ENCODE measurements around the gene CYLC2.

CYLC2 gene, protein sequence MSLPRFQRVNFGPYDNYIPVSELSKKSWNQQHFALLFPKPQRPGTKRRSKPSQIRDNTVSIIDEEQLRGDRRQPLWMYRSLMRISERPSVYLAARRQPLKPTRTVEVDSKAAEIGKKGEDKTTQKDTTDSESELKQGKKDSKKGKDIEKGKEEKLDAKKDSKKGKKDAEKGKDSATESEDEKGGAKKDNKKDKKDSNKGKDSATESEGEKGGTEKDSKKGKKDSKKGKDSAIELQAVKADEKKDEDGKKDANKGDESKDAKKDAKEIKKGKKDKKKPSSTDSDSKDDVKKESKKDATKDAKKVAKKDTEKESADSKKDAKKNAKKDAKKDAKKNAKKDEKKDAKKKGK

DNA sequence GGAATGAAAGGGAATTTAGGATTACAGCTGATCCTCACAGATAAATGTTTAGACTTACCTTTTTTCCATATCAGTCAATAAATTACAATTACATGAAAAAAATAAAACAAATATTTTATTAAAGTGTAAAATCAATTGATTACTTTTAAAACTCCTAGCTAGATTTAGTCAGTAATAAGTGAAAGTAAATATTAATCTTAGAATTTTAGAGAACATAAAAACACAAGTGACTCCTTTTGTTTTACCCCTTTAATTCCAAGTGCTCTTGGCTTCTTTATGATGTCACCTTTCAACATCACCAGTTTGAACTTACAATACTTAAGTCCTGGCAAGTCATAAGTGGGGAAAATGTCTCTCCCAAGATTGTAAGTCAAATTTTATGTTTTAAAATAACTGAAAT, at the start of gene CYLC2:
Gene CYLC2 (plus strand): TSS at position 301 of the 400 bp plus-strand sequence. CDS start 48 bp downstream, at position 349.
- no peak within 1 kb of the TSS for H3K9ac ChIP-seq (ENCODE audit: low read depth, low read length)
- H3K9me3 ChIP-seq (ENCODE audit: insufficient read depth, low read depth, low read length) = no peaks in the 10 kb centered on the region
- no peak within 1 kb of the TSS for H3K4me3 ChIP-seq (ENCODE audit: low read length)
- H3K27ac ChIP-seq (ENCODE audit: low read length) = no peak within 1 kb of the TSS
- H3K36me3 ChIP-seq (ENCODE audit: insufficient read depth, low read depth, low read length) = no peaks in the 10 kb centered on the region
- no peaks in the 10 kb centered on the region for H3K27me3 ChIP-seq (ENCODE audit: insufficient read depth, low read length)
- no peaks in the 10 kb centered on the region for H3K4me1 ChIP-seq (ENCODE audit: insufficient read depth, low read length)

DNA sequence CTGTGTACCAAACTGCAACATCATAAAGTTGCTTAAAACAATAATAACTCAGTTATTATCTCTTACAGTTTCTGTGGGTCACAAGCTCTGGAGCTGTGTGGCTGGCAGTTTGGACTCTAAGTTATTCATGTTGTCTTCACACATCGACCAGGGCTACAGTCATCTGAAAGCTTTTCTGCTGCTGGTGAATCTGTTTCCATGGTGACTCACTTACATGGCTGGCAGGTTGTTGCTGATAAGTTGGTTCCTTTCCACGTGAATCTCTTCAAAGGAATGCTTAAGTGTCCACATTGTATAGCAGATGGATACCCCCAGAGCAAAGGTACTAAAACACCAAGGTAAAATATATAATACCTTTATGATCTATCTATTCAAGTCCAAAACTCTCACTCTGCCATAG, 44.8 kb upstream of the CYLC2 start:
- Histone ChIP-seq H3K9me3 (ENCODE audit: insufficient read depth, low read depth, low read length) (no peaks in the 10 kb centered on the region), H3K4me3 (ENCODE audit: low read length) (no peak overlapping the region), H3K36me3 (ENCODE audit: insufficient read depth, low read depth, low read length) (no peaks in the 10 kb centered on the region), H3K27me3 (ENCODE audit: insufficient read depth, low read length) (no peaks in the 10 kb centered on the region), H3K9ac (ENCODE audit: low read depth, low read length) (no peak overlapping the region), H3K27ac (ENCODE audit: low read length) (no peak overlapping the region), H3K4me1 (ENCODE audit: insufficient read depth, low read length) (no peaks in the 10 kb centered on the region)

DNA sequence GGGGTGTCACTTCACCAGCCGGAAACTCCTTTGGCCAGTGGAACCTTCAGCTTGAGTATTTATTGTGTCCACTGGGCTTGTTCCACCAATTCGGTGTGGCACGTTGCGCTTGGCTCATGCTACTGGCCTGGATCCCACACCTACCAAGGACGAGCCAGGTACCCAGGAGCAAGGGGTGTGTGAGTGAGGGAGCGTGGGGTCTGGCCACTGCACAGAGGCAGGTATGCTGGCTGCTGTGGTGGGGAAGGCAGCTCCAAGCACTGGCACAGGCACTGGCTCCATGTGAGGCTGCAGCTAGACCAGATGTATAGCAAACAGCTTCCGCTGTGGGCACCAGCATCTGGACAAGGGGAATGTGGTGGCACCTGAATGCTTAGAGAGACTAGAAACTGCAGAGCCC, 28.1 kb upstream of the CYLC2 start:
- Histone ChIP-seq H3K4me1 (ENCODE audit: insufficient read depth, low read length) (no peaks in the 10 kb centered on the region), H3K9me3 (ENCODE audit: insufficient read depth, low read depth, low read length) (peaks cover 5% of the 10 kb centered on the region; the same call in 1 of the 2 replicates), H3K4me3 (ENCODE audit: low read length) (no peak overlapping the region), H3K36me3 (ENCODE audit: insufficient read depth, low read depth, low read length) (no peaks in the 10 kb centered on the region), H3K27ac (ENCODE audit: low read length) (no peak overlapping the region), H3K9ac (ENCODE audit: low read depth, low read length) (no peak overlapping the region), H3K27me3 (ENCODE audit: insufficient read depth, low read length) (no peaks in the 10 kb centered on the region)

DNA sequence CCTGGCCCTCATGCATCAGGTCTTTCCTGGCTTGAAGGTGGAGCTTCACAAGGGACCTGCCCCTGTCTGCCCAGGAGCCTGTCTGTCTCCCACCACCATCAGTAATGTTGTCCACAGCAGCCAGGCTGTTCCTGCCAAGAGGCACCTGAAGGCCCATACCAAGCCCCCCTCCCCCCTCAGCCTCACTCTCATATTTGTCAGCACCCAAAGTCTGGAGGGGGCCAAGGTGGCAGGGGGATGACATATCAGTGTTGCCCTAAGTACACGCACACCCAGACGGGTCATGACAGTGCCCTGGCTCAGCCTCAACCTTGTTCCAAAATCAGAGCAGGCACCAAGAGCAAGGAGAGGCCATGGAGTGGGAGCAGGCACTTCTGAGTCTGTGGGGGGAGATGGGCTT, 27.2 kb upstream of the CYLC2 start:
- no peak overlapping the region for H3K27ac ChIP-seq (ENCODE audit: low read length)
- H3K9ac ChIP-seq (ENCODE audit: low read depth, low read length) = no peak overlapping the region
- peaks cover 5% of the 10 kb centered on the region; the same call in 1 of the 2 replicates for H3K9me3 ChIP-seq (ENCODE audit: insufficient read depth, low read depth, low read length)
- no peaks in the 10 kb centered on the region for H3K27me3 ChIP-seq (ENCODE audit: insufficient read depth, low read length)
- no peak overlapping the region for H3K4me3 ChIP-seq (ENCODE audit: low read length)
- no peaks in the 10 kb centered on the region for H3K4me1 ChIP-seq (ENCODE audit: insufficient read depth, low read length)
- H3K36me3 ChIP-seq (ENCODE audit: insufficient read depth, low read depth, low read length) = no peaks in the 10 kb centered on the region

DNA sequence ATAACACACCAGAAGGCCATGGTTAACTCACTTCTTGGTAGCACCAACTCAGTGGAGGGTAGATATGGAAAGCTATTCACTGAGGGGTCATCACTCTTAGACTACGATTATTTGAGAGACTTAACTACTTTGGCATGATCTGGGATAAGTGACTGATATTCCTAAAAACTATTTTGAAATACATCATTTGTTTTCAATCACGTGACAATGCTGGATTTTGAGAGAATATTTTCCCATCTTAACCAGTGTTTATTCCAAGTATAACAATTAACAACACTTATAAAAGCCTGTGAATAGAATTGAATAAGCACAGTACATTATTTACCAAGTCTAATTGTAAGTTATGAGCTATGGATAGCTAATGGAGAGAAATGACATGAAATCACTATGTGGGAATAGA, 22.4 kb upstream of the CYLC2 start:
- Histone ChIP-seq H3K27ac (ENCODE audit: low read length) (no peak overlapping the region), H3K9ac (ENCODE audit: low read depth, low read length) (no peak overlapping the region)

DNA sequence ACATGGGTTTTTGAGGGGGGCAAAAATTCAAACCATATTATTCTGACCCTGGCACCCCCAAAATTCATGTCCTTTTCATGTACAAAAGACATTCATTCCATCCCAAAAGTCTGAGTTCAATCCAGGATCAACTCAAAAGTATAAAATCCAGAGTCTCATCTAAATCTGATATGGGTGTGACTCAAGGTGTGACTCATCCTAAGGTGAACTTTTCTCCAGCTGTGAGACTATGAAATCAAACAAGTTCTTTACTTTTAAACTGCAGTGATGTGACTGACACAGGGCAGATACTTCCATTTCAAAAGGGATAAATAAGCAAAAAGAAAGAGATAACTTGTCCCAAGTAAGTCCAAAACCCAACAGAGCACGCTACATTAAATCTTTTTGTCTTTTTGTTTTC, 20.6 kb upstream of the CYLC2 start:
- H3K4me3 ChIP-seq (ENCODE audit: low read length) = no peak overlapping the region
- no peaks in the 10 kb centered on the region for H3K27me3 ChIP-seq (ENCODE audit: insufficient read depth, low read length)
- H3K4me1 ChIP-seq (ENCODE audit: insufficient read depth, low read length) = no peaks in the 10 kb centered on the region
- peaks cover 1% of the 10 kb centered on the region; the same call in 1 of the 2 replicates for H3K9me3 ChIP-seq (ENCODE audit: insufficient read depth, low read depth, low read length)
- H3K27ac ChIP-seq (ENCODE audit: low read length) = no peak overlapping the region
- no peaks in the 10 kb centered on the region for H3K36me3 ChIP-seq (ENCODE audit: insufficient read depth, low read depth, low read length)
- no peak overlapping the region for H3K9ac ChIP-seq (ENCODE audit: low read depth, low read length)

More for the DNA sequence above, 22.4 kb upstream of the CYLC2 start:
- Histone ChIP-seq H3K27me3 (ENCODE audit: insufficient read depth, low read length) (no peaks in the 10 kb centered on the region), H3K36me3 (ENCODE audit: insufficient read depth, low read depth, low read length) (no peaks in the 10 kb centered on the region), H3K4me1 (ENCODE audit: insufficient read depth, low read length) (no peaks in the 10 kb centered on the region), H3K4me3 (ENCODE audit: low read length) (no peak overlapping the region), H3K9me3 (ENCODE audit: insufficient read depth, low read depth, low read length) (peaks cover 5% of the 10 kb centered on the region; the same call in 1 of the 2 replicates)

DNA sequence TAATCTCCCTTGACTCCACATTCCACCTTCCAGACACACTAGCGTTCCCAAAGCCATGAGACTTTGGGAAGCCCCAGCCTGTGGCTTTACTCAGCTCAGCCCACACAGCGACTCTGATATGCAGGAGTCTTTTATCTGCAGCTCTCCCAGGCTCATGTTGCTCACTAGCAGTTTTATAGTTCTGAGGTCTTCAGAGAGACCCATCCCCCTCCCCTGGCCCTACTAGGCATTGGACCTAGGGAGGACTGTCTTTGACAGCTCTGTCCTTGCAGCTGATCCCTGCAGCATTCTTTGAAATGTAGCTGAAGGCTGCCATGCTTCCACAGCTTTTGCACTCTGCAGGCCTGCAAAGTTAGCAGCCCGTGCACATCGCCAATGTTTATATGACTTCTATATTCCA, 19.9 kb upstream of the CYLC2 start:
- Histone ChIP-seq H3K9me3 (ENCODE audit: insufficient read depth, low read depth, low read length) (no peaks in the 10 kb centered on the region), H3K4me3 (ENCODE audit: low read length) (no peak overlapping the region), H3K36me3 (ENCODE audit: insufficient read depth, low read depth, low read length) (no peaks in the 10 kb centered on the region), H3K9ac (ENCODE audit: low read depth, low read length) (no peak overlapping the region), H3K4me1 (ENCODE audit: insufficient read depth, low read length) (no peaks in the 10 kb centered on the region), H3K27me3 (ENCODE audit: insufficient read depth, low read length) (no peaks in the 10 kb centered on the region), H3K27ac (ENCODE audit: low read length) (no peak overlapping the region)

DNA sequence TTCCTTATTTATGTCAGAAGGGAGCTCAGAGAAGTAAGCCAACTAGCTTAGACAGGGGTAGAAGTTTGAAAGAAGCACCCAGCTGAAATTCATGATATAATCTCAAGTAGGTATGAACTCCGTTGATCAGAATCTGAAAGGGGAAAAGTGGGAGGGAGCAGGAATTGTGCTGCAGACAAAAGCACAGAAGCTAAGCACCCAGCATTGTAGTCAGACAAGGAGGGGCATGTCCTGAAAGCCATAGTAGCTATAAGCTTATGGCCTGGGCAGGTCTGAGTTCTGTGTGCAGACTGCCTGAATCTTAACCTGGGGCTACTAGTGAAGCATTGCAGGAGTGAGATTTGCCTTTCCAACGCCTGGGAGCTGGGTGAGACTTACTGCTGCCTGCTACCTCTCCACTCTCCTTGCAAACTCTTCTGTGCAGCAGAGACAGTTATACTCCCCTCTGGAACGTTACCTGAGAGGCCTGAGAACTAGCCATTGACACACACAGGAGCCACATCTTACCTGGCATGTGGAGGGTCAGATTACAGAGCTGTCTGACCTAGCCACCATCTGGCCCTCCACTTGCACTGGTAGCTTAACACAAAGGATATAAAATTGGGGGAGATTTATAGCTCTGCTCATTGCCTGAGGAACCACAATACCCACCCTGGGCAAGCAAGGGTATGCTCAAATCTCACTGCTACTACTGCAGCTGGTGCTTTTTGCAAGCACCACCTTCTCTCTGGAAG, 9.8 kb upstream of the CYLC2 start:
- Histone ChIP-seq H3K4me3 (ENCODE audit: low read length) (no peak overlapping the region), H3K27me3 (ENCODE audit: insufficient read depth, low read length) (no peaks in the 10 kb centered on the region), H3K4me1 (ENCODE audit: insufficient read depth, low read length) (peaks cover 10% of the 10 kb centered on the region; the same call in 1 of the 2 replicates), H3K36me3 (ENCODE audit: insufficient read depth, low read depth, low read length) (no peaks in the 10 kb centered on the region), H3K9me3 (ENCODE audit: insufficient read depth, low read depth, low read length) (no peaks in the 10 kb centered on the region), H3K27ac (ENCODE audit: low read length) (no peak overlapping the region), H3K9ac (ENCODE audit: low read depth, low read length) (no peak overlapping the region)

DNA sequence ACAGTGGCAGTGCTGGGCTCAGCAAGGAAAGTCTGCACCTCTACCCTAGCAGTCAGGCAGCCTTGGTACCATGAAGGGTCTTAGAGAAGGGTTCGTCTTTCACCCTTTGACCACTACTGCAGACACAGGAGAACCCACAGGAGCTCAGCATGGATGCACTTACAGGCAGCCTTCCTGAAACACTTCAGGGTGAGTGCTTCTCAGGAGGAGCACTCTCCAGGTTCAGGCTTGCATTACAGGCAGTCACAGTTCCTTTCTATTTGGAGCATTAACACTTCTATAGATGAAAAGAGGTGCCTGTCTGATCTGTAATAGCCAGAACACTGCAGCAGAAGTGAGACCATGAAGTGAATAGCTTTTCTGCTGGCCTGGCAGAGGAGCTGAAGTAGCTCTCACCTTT, 8.7 kb upstream of the CYLC2 start:
- H3K27me3 ChIP-seq (ENCODE audit: insufficient read depth, low read length) = no peaks in the 10 kb centered on the region

DNA sequence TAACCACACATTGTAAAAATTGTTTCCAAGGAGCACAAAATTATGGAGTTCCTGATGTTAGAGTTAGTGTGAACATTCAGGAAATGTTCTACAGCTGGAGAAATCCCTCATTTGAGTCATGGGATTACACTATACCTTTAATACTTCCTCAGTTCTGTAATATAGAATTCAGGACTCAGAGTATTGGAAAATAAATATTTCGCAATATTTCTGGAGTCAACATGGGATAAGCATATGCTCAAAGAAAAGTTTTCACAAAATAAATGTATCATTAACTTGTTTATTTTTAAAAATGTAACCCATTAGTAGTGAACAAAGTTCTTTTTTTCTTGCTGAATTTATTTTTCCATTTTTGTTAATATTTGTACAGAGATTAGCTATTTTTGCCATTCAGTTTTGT, 8.6 kb downstream of the CYLC2 start:
- no peak overlapping the region for H3K4me3 ChIP-seq (ENCODE audit: low read length)
- no peaks in the 10 kb centered on the region for H3K9me3 ChIP-seq (ENCODE audit: insufficient read depth, low read depth, low read length)
- H3K36me3 ChIP-seq (ENCODE audit: insufficient read depth, low read depth, low read length) = no peaks in the 10 kb centered on the region
- no peaks in the 10 kb centered on the region for H3K4me1 ChIP-seq (ENCODE audit: insufficient read depth, low read length)
- H3K9ac ChIP-seq (ENCODE audit: low read depth, low read length) = no peak overlapping the region
- no peak overlapping the region for H3K27ac ChIP-seq (ENCODE audit: low read length)
- no peaks in the 10 kb centered on the region for H3K27me3 ChIP-seq (ENCODE audit: insufficient read depth, low read length)

More for the DNA sequence above, 8.7 kb upstream of the CYLC2 start:
- Histone ChIP-seq H3K4me1 (ENCODE audit: insufficient read depth, low read length) (peaks cover 10% of the 10 kb centered on the region; the same call in 1 of the 2 replicates), H3K4me3 (ENCODE audit: low read length) (no peak overlapping the region), H3K9ac (ENCODE audit: low read depth, low read length) (no peak overlapping the region), H3K27ac (ENCODE audit: low read length) (no peak overlapping the region), H3K36me3 (ENCODE audit: insufficient read depth, low read depth, low read length) (no peaks in the 10 kb centered on the region), H3K9me3 (ENCODE audit: insufficient read depth, low read depth, low read length) (no peaks in the 10 kb centered on the region)

DNA sequence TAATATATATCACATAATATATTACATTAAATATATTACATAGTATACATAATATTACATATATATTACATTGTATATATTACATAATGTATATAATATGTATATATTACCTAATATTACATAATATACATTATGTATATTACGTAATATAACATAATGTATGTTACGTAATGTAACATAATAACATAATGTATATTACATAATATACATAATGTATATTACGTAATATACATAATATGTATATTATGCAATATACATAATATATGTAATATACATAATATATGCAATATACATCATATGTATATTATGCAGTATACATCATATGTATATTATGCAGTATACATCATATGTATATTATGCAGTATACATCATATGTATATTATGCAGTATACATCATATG, 19.1 kb downstream of the CYLC2 start:
- Histone ChIP-seq H3K9ac (ENCODE audit: low read depth, low read length) (no peak overlapping the region), H3K36me3 (ENCODE audit: insufficient read depth, low read depth, low read length) (no peaks in the 10 kb centered on the region), H3K9me3 (ENCODE audit: insufficient read depth, low read depth, low read length) (no peaks in the 10 kb centered on the region), H3K27me3 (ENCODE audit: insufficient read depth, low read length) (no peaks in the 10 kb centered on the region), H3K27ac (ENCODE audit: low read length) (no peak overlapping the region), H3K4me1 (ENCODE audit: insufficient read depth, low read length) (no peaks in the 10 kb centered on the region), H3K4me3 (ENCODE audit: low read length) (no peak overlapping the region)

DNA sequence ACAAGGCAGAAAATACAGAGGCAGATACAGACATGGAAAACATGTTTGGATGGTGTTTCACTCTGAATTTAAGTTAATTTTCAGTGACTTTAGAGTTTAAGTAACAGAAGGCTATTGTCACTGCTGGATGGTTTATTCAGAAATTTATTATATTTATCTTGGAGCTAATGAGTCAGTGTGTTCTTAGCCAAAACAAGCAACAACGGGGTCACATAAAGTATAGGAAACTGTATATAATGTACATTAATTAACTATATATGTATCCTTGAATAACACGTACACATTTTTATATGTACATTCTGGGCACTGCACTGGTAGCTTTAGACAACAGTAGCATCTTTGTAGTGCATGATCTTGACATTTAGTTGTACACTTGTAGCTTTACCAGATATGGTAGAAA, 30.7 kb downstream of the CYLC2 start:
- H3K9ac ChIP-seq (ENCODE audit: low read depth, low read length) = no peak overlapping the region
- no peaks in the 10 kb centered on the region for H3K4me1 ChIP-seq (ENCODE audit: insufficient read depth, low read length)
- H3K36me3 ChIP-seq (ENCODE audit: insufficient read depth, low read depth, low read length) = no peaks in the 10 kb centered on the region
- no peaks in the 10 kb centered on the region for H3K9me3 ChIP-seq (ENCODE audit: insufficient read depth, low read depth, low read length)
- no peak overlapping the region for H3K4me3 ChIP-seq (ENCODE audit: low read length)
- no peak overlapping the region for H3K27ac ChIP-seq (ENCODE audit: low read length)
- H3K27me3 ChIP-seq (ENCODE audit: insufficient read depth, low read length) = no peaks in the 10 kb centered on the region

Measured in iPS-20b (cell line).